H9 (cell line): Measurements from ENCODE around the gene ZNF557. TPM values are rescaled to one million over a fixed set of nuclear protein-coding genes. Genes with fewer than 3 reads are reported as not detected.

Source experiments
- DNase-seq: peaks from one replicate; pipeline ENCODE4 v3.0.0-alpha.2; 2017
- H2AFZ ChIP-seq: one replicate; pipeline ENCODE4 v1.6.1; 2013; ENCODE audit warnings: mild to moderate bottlenecking, low read length, control low read depth, moderate library complexity
- H2AK5ac ChIP-seq: 2 replicates; pipeline ENCODE4 v1.6.1; 2013; ENCODE audit warnings: low read length, control low read depth, mixed read lengths; ENCODE audit not compliant: insufficient read length
- H2BK120ac ChIP-seq: one replicate; pipeline ENCODE4 v1.6.1; 2013; ENCODE audit warnings: low read depth, mild to moderate bottlenecking, low read length, control low read depth, inconsistent platforms; ENCODE audit not compliant: poor library complexity, severe bottlenecking
- H2BK12ac ChIP-seq: 2 replicates; pipeline ENCODE4 v1.6.1; 2013; ENCODE audit warnings: low read length, control low read depth, mixed read lengths, low read depth; ENCODE audit not compliant: insufficient read length
- H2BK15ac ChIP-seq: 2 replicates; pipeline ENCODE4 v1.6.1; 2013; ENCODE audit warnings: low read depth, low read length, control low read depth
- H2BK20ac ChIP-seq: one replicate; pipeline ENCODE4 v1.6.1; 2013; ENCODE audit warnings: low read depth, mild to moderate bottlenecking, low read length, control low read depth, inconsistent platforms; ENCODE audit not compliant: poor library complexity, severe bottlenecking
- H2BK5ac ChIP-seq: 2 replicates; pipeline ENCODE4 v1.6.1; 2013; ENCODE audit warnings: low read length, control low read depth, mixed read lengths; ENCODE audit not compliant: insufficient read length
- H3K14ac ChIP-seq: 2 replicates; pipeline ENCODE4 v1.6.1; 2013; ENCODE audit warnings: low read length, control low read depth; ENCODE audit not compliant: insufficient read depth
- H3K18ac ChIP-seq: 2 replicates; pipeline ENCODE4 v1.6.1; 2013; ENCODE audit warnings: low read depth, mild to moderate bottlenecking, mixed read lengths, low read length, control low read depth; ENCODE audit not compliant: insufficient read length
- H3K23ac ChIP-seq: 2 replicates; pipeline ENCODE4 v1.6.1; 2013; ENCODE audit warnings: low read length, control low read depth, mixed read lengths, low read depth; ENCODE audit not compliant: insufficient read length
- H3K23me2 ChIP-seq: 2 replicates; pipeline ENCODE4 v1.6.1; 2013; ENCODE audit warnings: low read depth, mild to moderate bottlenecking, mixed read lengths, low read length, control low read depth; ENCODE audit not compliant: insufficient read length, poor library complexity, severe bottlenecking
- H3K27ac ChIP-seq: 2 replicates; pipeline ENCODE4 v1.5.1; 2013; ENCODE audit warnings: low read length, control low read depth, mixed read lengths, low read depth; ENCODE audit not compliant: insufficient read length
- H3K27me3 ChIP-seq: 2 replicates; pipeline ENCODE4 v1.6.1; 2013; ENCODE audit warnings: low read length, control low read depth, inconsistent platforms; ENCODE audit not compliant: insufficient read depth
- H3K4ac ChIP-seq: 2 replicates; pipeline ENCODE4 v1.6.1; 2013; ENCODE audit warnings: low read depth, mild to moderate bottlenecking, control low read depth, inconsistent platforms, low read length, moderate library complexity
- H3K4me1 ChIP-seq: 2 replicates; pipeline ENCODE4 v1.6.1; 2013; ENCODE audit warnings: low read length, control low read depth, inconsistent platforms; ENCODE audit not compliant: insufficient read depth
- H3K4me2 ChIP-seq: 2 replicates; pipeline ENCODE4 v1.6.1; 2013; ENCODE audit warnings: low read length, control low read depth, mixed read lengths; ENCODE audit not compliant: insufficient read length, insufficient read depth
- H3K56ac ChIP-seq: 2 replicates; pipeline ENCODE4 v1.6.1; 2013; ENCODE audit warnings: low read depth, mild to moderate bottlenecking, mixed read lengths, low read length, control low read depth; ENCODE audit not compliant: insufficient read length
- H3K79me1 ChIP-seq: 2 replicates; pipeline ENCODE4 v1.6.1; 2013; ENCODE audit warnings: low read depth, mild to moderate bottlenecking, moderate library complexity, low read length, control low read depth, inconsistent platforms; ENCODE audit not compliant: insufficient read depth, poor library complexity, severe bottlenecking
- H3K79me2 ChIP-seq: 2 replicates; pipeline ENCODE4 v1.6.1; 2013; ENCODE audit warnings: low read length, control low read depth, inconsistent platforms; ENCODE audit not compliant: insufficient read depth
- H3K9ac ChIP-seq: 2 replicates; pipeline ENCODE4 v1.6.1; 2013; ENCODE audit warnings: low read length, control low read depth, mixed read lengths; ENCODE audit not compliant: insufficient read length; ENCODE audit errors: extremely low read depth
- H3K9me3 ChIP-seq: one replicate; pipeline ENCODE4 v1.6.1; 2013; ENCODE audit warnings: low read depth, low read length, inconsistent platforms; ENCODE audit not compliant: control insufficient read depth
- H3T11ph ChIP-seq: one replicate; pipeline ENCODE4 v1.6.1; 2013; ENCODE audit warnings: mild to moderate bottlenecking, low read length, control low read depth, inconsistent platforms
- H4K20me1 ChIP-seq: one replicate; pipeline ENCODE4 v1.6.1; 2013; ENCODE audit not compliant: control insufficient read depth, insufficient read length, insufficient read depth
- H4K5ac ChIP-seq: 2 replicates; pipeline ENCODE4 v1.6.1; 2013; ENCODE audit warnings: low read depth, mild to moderate bottlenecking, mixed read lengths, low read length, control low read depth; ENCODE audit not compliant: insufficient read length
- H4K8ac ChIP-seq: replicated peaks from 2 replicates; pipeline ENCODE4 v1.6.1; 2013; ENCODE audit warnings: low read length, control low read depth, mixed read lengths, low read depth; ENCODE audit not compliant: insufficient read length
- H4K91ac ChIP-seq: 2 replicates; pipeline ENCODE4 v1.6.1; 2013; ENCODE audit warnings: low read depth, mild to moderate bottlenecking, moderate library complexity, mixed read lengths, low read length, control low read depth; ENCODE audit not compliant: insufficient read length
- H3K27ac Mint-ChIP-seq, 3 experiments: 2 replicates in 2 of 3; 3 replicates in 1 of 3; pipeline ENCODE4 v1.8.0; 2020 to 2021; ENCODE audit warnings: mixed read lengths in 3 of 3, mild to moderate bottlenecking in 1 of 3, moderate library complexity in 1 of 3
- H3K27me3 Mint-ChIP-seq: 2 replicates; pipeline ENCODE4 v1.8.0; 2021; ENCODE audit warnings: low read depth, mild to moderate bottlenecking, moderate library complexity, mixed read lengths
- H3K36me3 Mint-ChIP-seq, 3 experiments: 2 replicates in 2 of 3; 3 replicates in 1 of 3; pipeline ENCODE4 v1.8.0; 2020 to 2021; ENCODE audit warnings: low read depth in 3 of 3, mixed read lengths in 3 of 3; ENCODE audit not compliant: insufficient read depth in 1 of 3
- H3K4me1 Mint-ChIP-seq, 2 experiments: 2 replicates each; pipeline ENCODE4 v1.8.0; 2020; ENCODE audit warnings: mixed read lengths in 2 of 2
- H3K4me3 Mint-ChIP-seq, 2 experiments: 2 replicates in 1 of 2; 3 replicates in 1 of 2; pipeline ENCODE4 v1.8.0; 2020 to 2021; ENCODE audit warnings: mild to moderate bottlenecking in 2 of 2, mixed read lengths in 2 of 2, moderate library complexity in 1 of 2
- H3K9me3 Mint-ChIP-seq, 2 experiments: 2 replicates in 1 of 2; 3 replicates in 1 of 2; pipeline ENCODE4 v1.8.0; 2020; ENCODE audit warnings: mild to moderate bottlenecking in 2 of 2, mixed read lengths in 2 of 2, moderate library complexity in 1 of 2
- WGBS: extraction: QIAGEN DNeasy Blood & Tissue Kit; methylation state at CpG from one replicate; pipeline ENCODE4 v1.1.7; 2013; ENCODE audit warnings: missing lambda C conversion rate, low lambda C conversion rate, mixed read lengths; ENCODE audit not compliant: insufficient read length; ENCODE audit errors: extremely low coverage; 5-methylcytosine and 5-hydroxymethylcytosine counted together
- total RNA-seq: library from RNA; stranded (reverse); gene quantifications from 2 replicates; pipeline ENCODE4 v1.2.1, GENCODE V29; 2021
- TF ChIP-seq, protein P1 (sequence below): fragments of 200-600 bp; sonication (generic); conservative IDR thresholded peaks from 3 replicates; pipeline ENCODE4 v1.8.0; 2021; ENCODE audit warnings: antibody characterized with exemption, mild to moderate bottlenecking

Gene ZNF557
- total RNA-seq, 1 experiment from 2014 or later, result 12.2 TPM

DNA sequence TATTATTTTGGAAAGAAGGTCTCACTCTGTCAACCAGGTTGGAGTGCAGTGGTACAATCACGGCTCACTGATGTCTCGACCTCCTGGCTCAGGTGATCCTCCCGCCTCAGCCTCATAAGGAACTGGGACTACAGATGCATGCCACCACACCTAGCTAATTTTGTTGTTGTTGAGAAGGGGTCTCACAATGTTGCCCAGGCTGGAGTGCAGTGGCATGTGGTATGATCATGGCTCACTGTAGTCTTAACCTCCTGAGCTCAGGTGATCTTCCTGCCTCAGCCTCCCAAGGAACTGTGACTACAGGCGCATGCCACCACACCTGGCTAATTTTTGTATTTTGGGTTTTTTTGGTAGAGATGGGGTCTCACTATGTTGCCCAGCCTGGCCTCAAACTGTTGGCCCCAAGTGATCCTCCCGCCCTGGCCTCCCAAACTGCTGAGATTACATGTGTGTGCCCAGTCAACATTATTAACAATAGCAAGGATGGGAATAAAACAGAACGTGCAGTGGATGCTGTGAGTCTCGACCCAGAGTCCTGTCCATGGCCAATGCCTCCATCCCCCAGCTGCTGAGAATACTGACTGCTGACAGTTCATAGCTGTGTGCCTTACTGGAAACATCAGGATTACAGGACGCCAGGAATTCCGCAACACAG lies 5.6 kb upstream of the ZNF557 start:
- no CpG with 5 or more reads among the region's 9 CpGs for WGBS
- H3T11ph ChIP-seq, result no peak overlapping the region
- no peak overlapping the region for H2BK12ac ChIP-seq
- H3K4me1 Mint-ChIP-seq, result peaks cover 0 to 1% of the 10 kb centered on the region in 2 experiments; a peak in 2 of 4 replicates
- no peaks in the 10 kb centered on the region for H3K79me2 ChIP-seq
- H3K9me3 ChIP-seq, result no peaks in the 10 kb centered on the region
- H3K18ac ChIP-seq, result no peak overlapping the region
- no peaks in the 10 kb centered on the region for H3K79me1 ChIP-seq
- H2BK120ac ChIP-seq, result no peak overlapping the region
- no peak overlapping the region for H2AFZ ChIP-seq
- H3K23me2 ChIP-seq, result no peaks in the 10 kb centered on the region
- H2BK15ac ChIP-seq, result no peak overlapping the region
- no peak overlapping the region for H3K9ac ChIP-seq
- no peaks in the 10 kb centered on the region for H3K4me1 ChIP-seq
- H3K23ac ChIP-seq, result no peak overlapping the region
- no peak overlapping the region for H2AK5ac ChIP-seq
- H3K4ac ChIP-seq, result no peak overlapping the region
- peaks cover 0 to 6% (median 3%) of the 10 kb centered on the region in 3 experiments; a peak in 6 of 7 replicates for H3K36me3 Mint-ChIP-seq
- H4K91ac ChIP-seq, result no peak overlapping the region
- TF ChIP-seq, protein P1, sequence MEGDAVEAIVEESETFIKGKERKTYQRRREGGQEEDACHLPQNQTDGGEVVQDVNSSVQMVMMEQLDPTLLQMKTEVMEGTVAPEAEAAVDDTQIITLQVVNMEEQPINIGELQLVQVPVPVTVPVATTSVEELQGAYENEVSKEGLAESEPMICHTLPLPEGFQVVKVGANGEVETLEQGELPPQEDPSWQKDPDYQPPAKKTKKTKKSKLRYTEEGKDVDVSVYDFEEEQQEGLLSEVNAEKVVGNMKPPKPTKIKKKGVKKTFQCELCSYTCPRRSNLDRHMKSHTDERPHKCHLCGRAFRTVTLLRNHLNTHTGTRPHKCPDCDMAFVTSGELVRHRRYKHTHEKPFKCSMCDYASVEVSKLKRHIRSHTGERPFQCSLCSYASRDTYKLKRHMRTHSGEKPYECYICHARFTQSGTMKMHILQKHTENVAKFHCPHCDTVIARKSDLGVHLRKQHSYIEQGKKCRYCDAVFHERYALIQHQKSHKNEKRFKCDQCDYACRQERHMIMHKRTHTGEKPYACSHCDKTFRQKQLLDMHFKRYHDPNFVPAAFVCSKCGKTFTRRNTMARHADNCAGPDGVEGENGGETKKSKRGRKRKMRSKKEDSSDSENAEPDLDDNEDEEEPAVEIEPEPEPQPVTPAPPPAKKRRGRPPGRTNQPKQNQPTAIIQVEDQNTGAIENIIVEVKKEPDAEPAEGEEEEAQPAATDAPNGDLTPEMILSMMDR, result no peak
- H3K27ac ChIP-seq, result no peak overlapping the region
- H3K4me2 ChIP-seq, result no peak overlapping the region
- H4K20me1 ChIP-seq, result no peaks in the 10 kb centered on the region
- H3K27me3 ChIP-seq, result no peaks in the 10 kb centered on the region
- no peaks in the 10 kb centered on the region for H3K27me3 Mint-ChIP-seq
- H4K8ac ChIP-seq, result no peak overlapping the region
- H3K9me3 Mint-ChIP-seq, result peaks cover 30 to 48% of the 10 kb centered on the region in 2 experiments
- H3K4me3 Mint-ChIP-seq, result no peak overlapping the region
- H2BK5ac ChIP-seq, result no peak overlapping the region
- no peak overlapping the region for H3K27ac Mint-ChIP-seq
- no peak overlapping the region for H2BK20ac ChIP-seq
- no peak for DNase-seq
- no peak overlapping the region for H3K56ac ChIP-seq
- no peak overlapping the region for H3K14ac ChIP-seq
- H4K5ac ChIP-seq, result no peak overlapping the region
